ENCODE measurements around the gene RABGEF1. TPM values are rescaled to one million over a fixed set of nuclear protein-coding genes. Genes with fewer than 3 reads are reported as not detected.
"Not testable (repeated sequence)": the region's sequence is repeated elsewhere in the genome, so short reads cannot be mapped to it uniquely, and the experiment has no call there.

Gene RABGEF1
- total RNA-seq, 1 experiment from 2014 or later = 29.7 TPM

- in situ Hi-C loops (cut with HindIII; ENCODE audit: low pct_unique_long_range_greater_than_20kb, low sequenced_read_pairs) = no loop called here
- DNase-seq (ENCODE audit: low read depth) = no peak
Measured at GRCh38 chr7:66731986-66732385, 8.5 kb upstream of the RABGEF1 start.

- in situ Hi-C loops (cut with HindIII; ENCODE audit: low pct_unique_long_range_greater_than_20kb, low sequenced_read_pairs) = no loop called here
- DNase-seq (ENCODE audit: low read depth) = no peak
Measured at GRCh38 chr7:66732439-66732838, 8.1 kb upstream of the RABGEF1 start.

DNA sequence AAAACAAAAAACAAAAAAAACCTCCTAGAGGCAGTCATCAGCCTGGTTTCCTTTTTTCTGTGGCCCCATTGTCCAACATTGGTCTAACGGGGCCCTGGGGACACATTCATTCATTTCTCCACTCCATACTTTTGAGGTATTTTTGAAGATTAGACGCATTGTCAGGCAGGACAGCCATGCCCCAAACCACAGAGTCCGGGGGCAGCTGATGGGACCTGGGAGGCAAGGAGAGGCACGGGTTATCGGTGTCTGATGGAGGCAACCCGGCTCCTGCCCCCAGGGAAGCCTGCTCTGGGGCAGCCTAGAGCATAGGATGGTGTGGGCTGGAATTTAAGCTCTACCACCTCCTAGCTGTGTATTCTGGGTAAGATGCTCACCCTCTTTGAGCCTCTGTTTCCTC is 6.5 kb upstream of the RABGEF1 start:
- no peak for DNase-seq (ENCODE audit: low read depth)
- in situ Hi-C loops (cut with HindIII; ENCODE audit: low pct_unique_long_range_greater_than_20kb, low sequenced_read_pairs) = no loop called here

DNA sequence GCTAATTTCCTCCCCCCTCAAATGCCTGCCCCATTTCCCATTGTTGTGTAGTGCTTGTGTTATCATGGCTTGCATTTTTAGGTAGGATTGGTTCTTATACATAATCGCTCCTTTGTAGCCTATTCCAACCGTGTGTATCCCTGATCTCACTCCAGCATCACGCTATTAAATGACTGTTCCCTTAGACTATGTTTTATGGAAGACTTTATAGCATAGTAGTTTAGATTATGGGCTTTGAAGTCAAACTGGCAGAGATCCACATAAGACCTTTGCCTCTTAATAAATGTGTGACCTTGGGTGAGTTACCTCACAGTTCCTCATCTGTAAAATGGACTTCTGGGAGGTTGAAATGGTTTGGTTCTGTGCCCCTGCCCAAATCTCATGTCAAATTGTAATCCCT is 5.4 kb upstream of the RABGEF1 start:
- in situ Hi-C loops (cut with HindIII; ENCODE audit: low pct_unique_long_range_greater_than_20kb, low sequenced_read_pairs) = no loop called here
- DNase-seq (ENCODE audit: low read depth) = no peak

DNA sequence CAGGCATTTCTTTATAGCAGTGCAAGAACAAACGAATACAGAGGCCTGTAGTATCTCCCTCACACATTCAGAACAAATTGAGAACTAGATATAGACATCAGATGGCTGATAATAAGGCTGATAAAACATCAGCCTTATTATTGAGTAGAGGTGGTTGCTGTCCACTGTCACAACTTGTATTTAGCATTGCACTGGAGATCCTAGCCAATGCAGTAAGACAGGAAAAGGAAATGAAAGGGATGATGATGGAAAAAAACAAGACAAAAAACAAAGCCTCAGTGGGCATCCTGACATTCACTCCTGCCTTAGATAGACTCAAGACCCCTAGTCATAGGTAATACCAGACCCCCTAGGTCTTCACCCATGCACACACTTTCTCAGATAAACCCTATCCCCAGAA is 4.7 kb upstream of the RABGEF1 start:
- DNase-seq (ENCODE audit: low read depth) = no peak
- in situ Hi-C loops (cut with HindIII; ENCODE audit: low pct_unique_long_range_greater_than_20kb, low sequenced_read_pairs) = no loop called here

DNA sequence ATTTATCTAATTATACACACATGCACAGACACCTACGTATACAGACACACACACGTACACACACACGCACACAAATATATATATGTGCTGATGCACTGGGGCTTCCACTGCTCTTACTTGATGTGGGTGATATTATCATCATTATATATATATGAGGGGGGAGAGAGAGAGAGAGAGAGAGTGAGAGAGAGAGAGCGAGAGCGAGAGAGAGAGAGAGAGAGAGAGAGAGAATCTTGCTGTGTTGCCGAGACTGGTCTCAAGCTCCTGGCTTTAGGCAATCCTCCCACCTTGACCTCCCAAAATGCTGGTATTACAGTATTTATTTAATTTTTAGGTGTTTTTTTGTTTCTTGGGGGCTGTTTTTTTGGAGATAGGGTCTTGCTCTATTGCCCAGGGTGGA is 3.6 kb upstream of the RABGEF1 start:
- DNase-seq (ENCODE audit: low read depth) = no peak
- in situ Hi-C loops (cut with HindIII; ENCODE audit: low pct_unique_long_range_greater_than_20kb, low sequenced_read_pairs) = no loop called here

DNA sequence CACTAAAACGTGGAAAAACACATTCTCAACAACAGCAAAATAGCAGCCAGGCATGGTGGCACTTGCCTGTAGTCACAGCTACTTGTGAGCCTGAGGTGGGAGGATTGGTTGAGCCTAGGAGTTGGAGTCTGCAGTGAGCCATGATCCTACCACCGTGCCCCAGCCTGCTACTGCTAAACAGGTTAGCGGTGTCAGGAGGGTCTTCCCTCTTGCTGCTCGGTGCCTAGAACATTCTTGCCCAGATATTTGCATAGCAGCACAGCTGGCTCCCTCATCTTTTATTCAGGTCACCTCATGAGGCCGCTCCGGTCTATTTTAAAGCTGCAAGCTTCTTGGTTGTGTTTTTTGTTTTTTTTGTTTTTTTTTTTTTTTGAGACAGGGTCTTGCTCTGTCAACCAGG is 2.9 kb upstream of the RABGEF1 start:
- in situ Hi-C loops (cut with HindIII; ENCODE audit: low pct_unique_long_range_greater_than_20kb, low sequenced_read_pairs) = no loop called here
- DNase-seq (ENCODE audit: low read depth) = no peak

DNA sequence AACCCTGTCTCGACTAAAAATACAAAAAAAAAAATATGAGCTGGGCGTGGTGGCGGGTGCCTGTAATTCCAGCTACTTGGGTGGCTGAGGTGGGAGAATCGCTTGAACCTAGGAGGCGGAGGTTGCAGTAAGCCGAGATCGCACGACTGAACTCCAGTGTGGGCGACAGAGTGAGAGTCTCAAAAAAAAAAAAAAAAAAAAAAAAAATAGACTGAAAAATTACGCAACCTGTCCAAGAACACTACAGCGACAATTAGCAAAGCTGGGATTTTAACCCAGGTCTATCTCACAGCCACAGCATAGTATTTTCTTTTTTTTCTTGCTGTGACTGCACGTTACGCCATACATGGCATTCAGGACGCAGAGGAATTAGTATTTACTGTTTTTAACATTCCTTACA is 1.1 kb upstream of the RABGEF1 start:
- in situ Hi-C loops (cut with HindIII; ENCODE audit: low pct_unique_long_range_greater_than_20kb, low sequenced_read_pairs) = no loop called here
- DNase-seq (ENCODE audit: low read depth) = no peak

GRCh38 chr7:66739953-66740301 is 606 bp upstream of the RABGEF1 start:
- in situ Hi-C loops (cut with HindIII; ENCODE audit: low pct_unique_long_range_greater_than_20kb, low sequenced_read_pairs) = no loop called here
- peak; percentile 9 for DNase-seq (ENCODE audit: low read depth)

GRCh38 chr7:66740980-66741709 is 612 bp downstream of the RABGEF1 start:
- DNase-seq (ENCODE audit: low read depth) = peak; percentile 65
- in situ Hi-C loops (cut with HindIII; ENCODE audit: low pct_unique_long_range_greater_than_20kb, low sequenced_read_pairs) = not testable (repeated sequence)

DNA sequence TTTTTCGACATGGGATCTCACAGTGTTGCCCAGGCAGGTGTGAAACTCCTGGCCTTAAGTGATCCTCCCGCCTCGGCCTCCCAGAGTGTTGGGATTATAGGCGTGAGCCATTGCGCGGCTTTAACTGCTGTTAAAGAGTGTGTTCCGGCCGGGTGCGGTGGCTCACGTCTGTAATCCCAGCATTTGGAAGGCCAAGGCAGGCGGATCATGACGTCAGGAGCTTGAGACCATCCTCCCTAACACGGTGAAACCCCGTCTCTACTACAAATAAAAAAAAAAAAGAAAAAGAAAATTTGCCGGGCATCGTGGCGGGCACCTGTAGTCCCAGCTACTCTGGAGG is 1.1 kb downstream of the RABGEF1 start:
- peak; percentile 49 for DNase-seq (ENCODE audit: low read depth)
- in situ Hi-C loops (cut with HindIII; ENCODE audit: low pct_unique_long_range_greater_than_20kb, low sequenced_read_pairs) = no loop called here

- in situ Hi-C loops (cut with HindIII; ENCODE audit: low pct_unique_long_range_greater_than_20kb, low sequenced_read_pairs) = not testable (repeated sequence)
Measured at GRCh38 chr7:66742298-66742697, 1.8 kb downstream of the RABGEF1 start.

DNA sequence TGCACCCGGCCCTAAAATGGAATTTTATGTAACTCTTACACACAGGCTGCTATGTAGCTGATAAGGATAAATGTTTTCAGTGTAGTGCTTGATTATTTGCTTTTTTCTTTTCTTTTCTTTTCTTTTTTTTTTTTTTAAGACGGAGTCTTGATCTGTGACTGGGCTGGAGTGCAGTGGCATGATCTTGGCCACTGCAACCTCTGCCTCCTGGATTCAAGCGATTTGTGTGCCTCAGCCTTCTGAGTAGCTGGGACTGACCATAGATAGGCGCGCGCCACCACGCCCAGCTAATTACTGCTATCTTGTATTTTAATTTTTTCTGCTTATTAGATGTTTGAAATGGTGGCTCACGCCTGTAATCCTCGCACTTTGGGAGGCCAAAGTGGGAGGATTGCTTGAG is 3.4 kb downstream of the RABGEF1 start:
- in situ Hi-C loops (cut with HindIII; ENCODE audit: low pct_unique_long_range_greater_than_20kb, low sequenced_read_pairs) = no loop called here

More at GRCh38 chr7:66742298-66742697, 1.8 kb downstream of the RABGEF1 start:
- peak; percentile 46 for DNase-seq (ENCODE audit: low read depth)

DNA sequence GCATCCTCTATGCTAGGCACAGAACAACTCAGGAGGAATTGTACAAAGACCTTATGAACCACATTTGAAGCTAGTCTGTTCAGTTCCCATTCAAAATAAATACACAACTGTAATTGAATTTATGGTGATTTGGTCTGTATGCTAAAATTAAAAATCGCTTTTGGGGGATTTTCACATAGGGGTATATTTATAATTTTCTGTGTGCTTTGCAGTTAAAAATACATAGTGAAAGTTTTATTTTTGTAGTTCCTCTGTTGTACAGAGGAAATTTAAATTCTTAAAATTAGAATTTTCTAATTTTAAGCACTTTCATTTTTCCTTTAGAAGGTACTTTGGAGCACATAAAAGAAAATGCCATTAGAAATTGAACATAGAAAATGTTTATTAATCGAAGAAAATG is 6.9 kb downstream of the RABGEF1 start:
- in situ Hi-C loops (cut with HindIII; ENCODE audit: low pct_unique_long_range_greater_than_20kb, low sequenced_read_pairs) = no loop called here
- no peak for DNase-seq (ENCODE audit: low read depth)

More for the DNA sequence above, 3.4 kb downstream of the RABGEF1 start:
- no peak for DNase-seq (ENCODE audit: low read depth)

GRCh38 chr7:66747881-66748511 is 7.5 kb downstream of the RABGEF1 start:
- DNase-seq (ENCODE audit: low read depth) = no peak
- in situ Hi-C loops (cut with HindIII; ENCODE audit: low pct_unique_long_range_greater_than_20kb, low sequenced_read_pairs) = no loop called here

GRCh38 chr7:66748791-66749190 is 8.3 kb downstream of the RABGEF1 start:
- DNase-seq (ENCODE audit: low read depth) = no peak
- in situ Hi-C loops (cut with HindIII; ENCODE audit: low pct_unique_long_range_greater_than_20kb, low sequenced_read_pairs) = no loop called here

DNA sequence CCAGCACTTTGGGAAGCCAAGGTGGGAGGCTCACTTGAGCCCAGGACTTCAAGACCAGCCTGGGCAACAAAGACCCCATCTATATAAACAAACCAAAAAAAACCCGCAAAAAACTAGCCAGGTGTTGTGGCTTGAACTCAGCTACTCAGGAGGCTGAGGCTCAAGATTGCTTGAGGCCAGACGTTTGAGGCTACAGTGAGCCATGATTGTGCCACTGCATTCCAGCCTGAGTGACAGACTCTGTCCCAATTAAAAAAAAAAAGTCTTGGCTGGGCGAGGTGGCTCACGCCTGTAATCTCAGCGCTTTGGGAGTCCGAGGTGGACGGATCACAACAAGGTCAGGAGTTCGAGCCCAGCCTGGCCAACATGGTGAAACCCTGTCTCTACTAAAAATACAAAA is 11.4 kb downstream of the RABGEF1 start:
- no peak for DNase-seq (ENCODE audit: low read depth)
- in situ Hi-C loops (cut with HindIII; ENCODE audit: low pct_unique_long_range_greater_than_20kb, low sequenced_read_pairs) = no loop called here

GRCh38 chr7:66754541-66754940 is 14.0 kb downstream of the RABGEF1 start:
- in situ Hi-C loops (cut with HindIII; ENCODE audit: low pct_unique_long_range_greater_than_20kb, low sequenced_read_pairs) = no loop called here

DNA sequence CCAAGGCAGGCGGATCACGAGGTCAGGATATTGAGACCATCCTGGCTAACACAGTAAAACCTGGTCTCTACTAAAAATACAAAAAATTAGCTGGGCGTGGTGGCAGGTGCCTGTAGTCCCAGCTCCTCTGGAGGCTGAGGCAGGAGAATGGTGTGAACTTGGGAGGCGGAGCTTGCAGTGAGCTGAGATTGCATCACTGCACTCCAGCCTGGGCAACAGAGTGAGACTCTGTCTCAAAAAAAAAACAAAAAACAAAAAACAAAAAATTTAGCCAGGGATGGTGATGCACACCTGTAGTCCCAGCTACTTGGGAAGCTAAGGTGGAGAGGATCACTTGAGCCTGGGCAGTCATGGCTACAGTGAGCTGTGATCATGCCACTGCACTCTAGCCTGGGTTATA is 14.5 kb downstream of the RABGEF1 start:
- in situ Hi-C loops (cut with HindIII; ENCODE audit: low pct_unique_long_range_greater_than_20kb, low sequenced_read_pairs); DNase-seq (ENCODE audit: low read depth): not testable (repeated sequence)

More at GRCh38 chr7:66754541-66754940, 14.0 kb downstream of the RABGEF1 start:
- DNase-seq (ENCODE audit: low read depth) = no peak

DNA sequence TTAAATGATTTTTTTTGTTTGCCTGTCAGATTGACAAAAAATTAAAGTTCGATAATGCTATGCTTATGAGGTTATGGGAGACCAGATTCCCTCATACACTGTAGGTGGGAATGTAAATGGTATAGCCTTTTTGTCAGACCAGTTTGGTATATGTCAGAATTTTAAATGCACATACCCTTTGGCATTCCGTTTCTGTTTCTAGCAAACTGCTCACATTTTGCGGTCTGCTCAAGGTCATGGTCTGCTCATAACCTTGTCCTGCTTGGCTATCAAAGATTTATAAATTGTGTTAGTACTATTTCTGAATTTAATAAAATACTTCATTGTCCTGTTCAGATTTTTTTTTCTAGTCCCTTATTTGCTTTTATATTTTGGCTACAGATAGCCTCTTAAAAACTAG is 15.7 kb downstream of the RABGEF1 start:
- in situ Hi-C loops (cut with HindIII; ENCODE audit: low pct_unique_long_range_greater_than_20kb, low sequenced_read_pairs); DNase-seq (ENCODE audit: low read depth): not testable (repeated sequence)

All from Caki2 (cell line).